HCT116 (cell line): ENCODE data around the gene PATL1. TPM values are rescaled to one million over a fixed set of nuclear protein-coding genes. Genes with fewer than 3 reads are reported as not detected.

Source experiments
- ATAC-seq: fragments of 200-7000 bp; cut with Tn5 transposase; 2 replicates; pipeline ENCODE4 v1.9.1; 2020; ENCODE audit warnings: mild to moderate bottlenecking, moderate library complexity
- BruUV-seq: library from RNA; stranded (reverse); fragments of 400-500 nt; replicated peaks from 2 replicates; lab custom pipeline; 2021; lab: Mats Ljungman, UMichigan
- CTCF ChIA-PET: fragments of 300-600 bp; sonication (Branson Sonifier 250); formaldehyde crosslinking; loops from one replicate; lab custom pipeline; 2021; ENCODE audit warnings: antibody characterized with exemption; lab: Charles Lee
- POLR2A ChIA-PET: fragments of 300-600, 350-600 bp; sonication (Branson Sonifier 250); formaldehyde crosslinking; loops from one replicate; lab custom pipeline; 2021; ENCODE audit warnings: antibody characterized with exemption; lab: Charles Lee
- RAD21 ChIA-PET, 2 experiments: fragments of 300-600 bp; sonication (Branson Sonifier 250); formaldehyde crosslinking; loops; one replicate each; lab custom pipeline; 2023; ENCODE audit warnings: low total read pairs in 2 of 2; ENCODE audit not compliant: uncharacterized antibody in 2 of 2, unreplicated experiment in 2 of 2, low non-redundant PET in 1 of 2; lab: Charles Lee
- DNase-seq: peaks from one replicate; pipeline ENCODE4 v3.0.0-alpha.2; 2010; ENCODE audit warnings: low read depth, low spot score
- H2AFZ ChIP-seq: fragments of 200-600 bp; shearing (Covaris generic), sonication (generic); 2 replicates; pipeline ENCODE4 v1.6.1; 2017; ENCODE audit warnings: low read depth, mixed run types, mixed read lengths, antibody characterized with exemption, low read length; ENCODE audit not compliant: poor library complexity, severe bottlenecking
- H3K27ac ChIP-seq: 2 replicates; pipeline ENCODE4 v1.5.1; 2012; ENCODE audit warnings: low read depth, low read length
- H3K27me3 ChIP-seq: fragments of 200-600 bp; sonication (generic); 2 replicates; pipeline ENCODE4 v1.6.1; 2016; ENCODE audit warnings: mixed run types, low read length, mixed read lengths; ENCODE audit not compliant: insufficient read depth
- H3K36me3 ChIP-seq, 2 experiments: fragments of 200-500 bp in 1 of 2; fragments of 200-600 bp in 1 of 2; sonication (Bioruptor generic) in 1 of 2; sonication (generic) in 1 of 2; 2 replicates each; pipeline versions ENCODE4 v1.5.1 to v1.6.1; 2014 to 2016; ENCODE audit warnings: low read length in 2 of 2, inconsistent platforms in 1 of 2, mixed read lengths in 1 of 2, mixed run types in 1 of 2; ENCODE audit not compliant: insufficient read depth in 2 of 2, control insufficient read depth in 1 of 2
- H3K4me1 ChIP-seq, 2 experiments: fragments of 200-600 bp in 1 of 2; sonication (generic) in 1 of 2; 2 replicates each; pipeline versions ENCODE4 v1.5.1 to v1.6.1; 2012 to 2017; ENCODE audit warnings: low read length in 2 of 2, inconsistent platforms in 1 of 2, mild to moderate bottlenecking in 1 of 2, mixed read lengths in 1 of 2, mixed run types in 1 of 2, moderate library complexity in 1 of 2; ENCODE audit not compliant: insufficient read depth in 2 of 2, control insufficient read depth in 1 of 2
- H3K4me2 ChIP-seq: fragments of 200-600 bp; sonication (generic); 2 replicates; pipeline ENCODE4 v1.6.1; 2017; ENCODE audit warnings: mixed run types, low read length, mixed read lengths
- H3K4me3 ChIP-seq, 2 experiments: fragments of 200-600 bp in 1 of 2; sonication (generic) in 1 of 2; replicated peaks in 1 of 2; 2 replicates each; pipeline ENCODE4 v1.5.1; 2011 to 2016; ENCODE audit warnings: low read length in 2 of 2, control low read depth in 1 of 2, low read depth in 1 of 2, mild to moderate bottlenecking in 1 of 2, mixed read lengths in 1 of 2, mixed run types in 1 of 2
- H3K79me2 ChIP-seq: fragments of 200-600 bp; sonication (generic); 2 replicates; pipeline ENCODE4 v1.6.1; 2017; ENCODE audit warnings: mild to moderate bottlenecking, mixed run types, low read length, moderate library complexity, mixed read lengths; ENCODE audit not compliant: insufficient read depth
- H3K9ac ChIP-seq: fragments of 200-600 bp; sonication (generic); 2 replicates; pipeline ENCODE4 v1.6.1; 2016; ENCODE audit warnings: low read length, mixed read lengths
- H3K9me2 ChIP-seq: fragments of 200-600 bp; sonication (generic), shearing (Covaris generic); 2 replicates; pipeline ENCODE4 v1.6.1; 2017; ENCODE audit warnings: mixed run types, mild to moderate bottlenecking, moderate library complexity; ENCODE audit not compliant: insufficient read depth
- H3K9me3 ChIP-seq, 2 experiments: fragments of 200-500 bp in 1 of 2; fragments of 200-600 bp in 1 of 2; sonication (Bioruptor generic) in 1 of 2; sonication (generic) in 1 of 2; 2 replicates each; pipeline ENCODE4 v1.6.1; 2014 to 2017; ENCODE audit warnings: low read length in 2 of 2, mixed read lengths in 2 of 2, inconsistent platforms in 1 of 2, low read depth in 1 of 2, mild to moderate bottlenecking in 1 of 2, mixed run types in 1 of 2, moderate library complexity in 1 of 2; ENCODE audit not compliant: control insufficient read depth in 1 of 2, insufficient read depth in 1 of 2
- H4K20me1 ChIP-seq: fragments of 200-600 bp; sonication (generic), shearing (Covaris generic); 2 replicates; pipeline ENCODE4 v1.6.1; 2017; ENCODE audit warnings: mixed run types, mild to moderate bottlenecking, moderate library complexity; ENCODE audit not compliant: insufficient read depth
- CBX3 ChIP-seq: IDR thresholded peaks from 2 replicates; pipeline ENCODE4 v1.6.1; 2012; ENCODE audit warnings: low read depth
- CTCF ChIP-seq, 3 experiments: fragments of 200-600 bp in 1 of 3; sonication (generic) in 1 of 3; IDR thresholded peaks in 2 of 3; conservative IDR thresholded peaks in 1 of 3; 2 replicates each; pipeline ENCODE4 v1.5.1; 2012 to 2017; ENCODE audit warnings: low read depth in 2 of 3, low read length in 2 of 3, antibody characterized with exemption in 1 of 3, borderline replicate concordance in 1 of 3, control low read depth in 1 of 3, mild to moderate bottlenecking in 1 of 3, mixed read lengths in 1 of 3, mixed run types in 1 of 3, moderate library complexity in 1 of 3; ENCODE audit not compliant: insufficient read depth in 1 of 3
- ELF1 ChIP-seq: IDR thresholded peaks from 2 replicates; pipeline ENCODE4 v1.6.1; 2012; ENCODE audit warnings: low read depth, borderline replicate concordance
- EZH2phosphoT487 ChIP-seq: fragments of 200-600 bp; IDR thresholded peaks from 2 replicates; pipeline ENCODE4 v1.6.1; 2018; ENCODE audit warnings: antibody characterized with exemption, borderline replicate concordance
- FOSL1 ChIP-seq: IDR thresholded peaks from 2 replicates; pipeline ENCODE4 v1.6.1; 2012; ENCODE audit warnings: low read depth
- JUND ChIP-seq: IDR thresholded peaks from 2 replicates; pipeline ENCODE4 v1.6.1; 2012
- MAX ChIP-seq: IDR thresholded peaks from 2 replicates; pipeline ENCODE4 v1.6.1; 2012
- POLR2AphosphoS5 ChIP-seq: IDR thresholded peaks from 2 replicates; pipeline ENCODE4 v1.6.1; 2011; ENCODE audit warnings: mild to moderate bottlenecking, low read depth, low read length, moderate library complexity
- RAD21 ChIP-seq: IDR thresholded peaks from 2 replicates; pipeline ENCODE4 v1.6.1; 2012; ENCODE audit warnings: low read depth, mild to moderate bottlenecking
- REST ChIP-seq: IDR thresholded peaks from 2 replicates; pipeline ENCODE4 v1.6.1; 2012; ENCODE audit warnings: low read depth
- SIN3A ChIP-seq: IDR thresholded peaks from 2 replicates; pipeline ENCODE4 v1.6.1; 2012; ENCODE audit warnings: low read depth
- SRF ChIP-seq: IDR thresholded peaks from 2 replicates; pipeline ENCODE4 v1.6.1; 2012; ENCODE audit warnings: low read depth
- YY1 ChIP-seq: IDR thresholded peaks from 2 replicates; pipeline ENCODE4 v1.6.1; 2011; ENCODE audit warnings: low read length, low read depth, moderate library complexity, mild to moderate bottlenecking; ENCODE audit not compliant: insufficient replicate concordance; ENCODE audit errors: extremely low read depth
- ZBTB33 ChIP-seq: IDR thresholded peaks from 2 replicates; pipeline ENCODE4 v1.6.1; 2011; ENCODE audit warnings: mild to moderate bottlenecking, low read length, moderate library complexity; ENCODE audit not compliant: insufficient replicate concordance; ENCODE audit errors: extremely low read depth
- ZNF274 ChIP-seq: fragments of 200-500 bp; sonication (Bioruptor generic); IDR thresholded peaks from 2 replicates; pipeline ENCODE4 v1.6.1; 2014; ENCODE audit warnings: mild to moderate bottlenecking, low read depth, low read length, inconsistent platforms
- intact Hi-C: fragments of 100-400 bp; cut with micrococcal nuclease; formaldehyde crosslinking; loops from 2 replicates; pipeline ENCODE4 v1.10.0; 2022
- total RNA-seq: library from RNA; stranded (reverse); gene quantifications from one replicate; pipeline ENCODE4 v1.2.1, GENCODE V29; 2021; ENCODE audit not compliant: unreplicated experiment

Gene PATL1
- total RNA-seq, 1 experiment from 2014 or later = 37.6 TPM

GRCh38 chr11:59607703-59608454, 61.0 kb downstream of the PATL1 start:
- ChIA-PET RAD21 (no interaction called here), CTCF (no interaction called here), POLR2A (interaction anchor here (1.2 kb wide), 1 partner anchor 13 kb away, joined by 3 read pairs; no protein-coding TSS in a partner anchor)
- BruUV-seq = no TSS peak
- intact Hi-C loops = no loop called here
- Histone ChIP-seq H4K20me1 (peaks cover 6% of the 10 kb centered on the region; the same call in 1 of the 2 replicates), H2AFZ (no peak overlapping the region), H3K36me3 (peaks cover 42 to 54% of the 10 kb centered on the region in 2 experiments; a peak in 3 of 4 replicates), H3K27ac (no peak overlapping the region), H3K4me3 (no peak overlapping the region), H3K9me2 (no peaks in the 10 kb centered on the region), H3K79me2 (peaks cover 63% of the 10 kb centered on the region), H3K4me1 (peaks cover 6 to 13% of the 10 kb centered on the region in 2 experiments; a peak in 3 of 4 replicates), H3K27me3 (no peaks in the 10 kb centered on the region), H3K4me2 (no peak overlapping the region), H3K9me3 (no peaks in the 10 kb centered on the region), H3K9ac (no peak overlapping the region)
- TF ChIP-seq SRF (no peak), REST (no peak), SIN3A (no peak), ZBTB33 (no peak), YY1 (no peak), ZNF274 (no peak), POLR2AphosphoS5 (no peak), CBX3 (no peak), EZH2phosphoT487 (no peak), MAX (no peak), JUND (no peak), RAD21 (no peak), CTCF (IDR thresholded peaks at IDR 0.05 in 2 of 3, conservative IDR thresholded peaks at IDR 0.05 in 1 of 3; ENCODE audit: borderline replicate concordance in 1 of 3, insufficient read depth in 1 of 3, low read depth in 2 of 3, low read length in 2 of 3) (no peak), FOSL1 (no peak), ELF1 (no peak)
- ATAC-seq (no peak), DNase-seq (no peak)
